CD4-positive, alpha-beta T cell treated with Interleukin-10 for 1 hour (primary cell): ENCODE data around the gene ASXL2.

Experiments used
- DNase-seq: peaks from one replicate; pipeline ENCODE4 v3.0.0-alpha.2; 2020

The ASXL2 gene

DNA sequence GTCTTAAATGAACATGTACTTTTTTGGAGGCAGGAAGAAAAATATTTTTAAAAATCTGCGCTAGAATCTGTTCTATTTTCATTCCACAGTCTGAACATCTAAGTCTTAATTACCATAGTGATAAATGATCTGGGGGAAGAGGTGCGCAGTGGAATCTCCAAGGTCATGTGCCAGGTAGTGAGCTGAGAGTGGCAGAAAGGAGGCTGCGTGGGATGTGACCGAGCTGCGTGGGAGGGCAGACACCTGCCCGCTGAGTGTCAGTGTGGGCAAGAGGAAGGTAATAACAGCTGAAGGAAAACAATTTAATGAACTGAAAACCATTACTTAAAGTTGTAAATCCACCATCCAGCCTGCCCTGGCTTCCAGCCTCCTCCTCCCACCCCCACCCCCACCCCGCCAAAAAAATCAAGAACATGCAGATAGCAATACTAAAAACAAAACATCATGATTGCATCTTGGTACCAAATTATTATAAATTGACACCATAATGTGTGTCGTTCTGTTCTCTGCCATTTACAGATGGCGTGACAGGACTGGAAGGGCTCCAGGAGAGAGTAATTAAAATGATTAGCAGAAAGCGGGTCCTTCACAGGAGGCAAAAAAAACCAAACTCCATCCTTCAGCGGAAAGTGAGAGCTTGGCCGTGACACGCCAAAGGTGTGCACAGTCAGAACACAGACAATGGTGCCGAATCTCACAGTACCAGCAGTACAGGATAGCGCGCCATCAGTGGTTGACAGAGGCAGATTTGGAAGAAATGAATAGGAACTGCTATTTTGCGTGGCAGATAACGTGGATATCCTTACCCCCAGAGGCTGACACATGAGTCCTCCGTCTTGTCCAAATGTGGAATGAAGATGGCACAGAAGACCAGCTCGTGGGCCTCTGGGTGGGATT lies 193.5 kb downstream of the ASXL2 start:
- no peak for DNase-seq
